Ovary (tissue), 9 donors: ENCODE measurements around the gene LTK. TPM values are rescaled to one million over a fixed set of nuclear protein-coding genes. Genes with fewer than 3 reads are reported as not detected.

Source experiments
- DNase-seq, 5 donors: peaks; one replicate each; pipeline ENCODE4 v3.0.0-alpha.2; 2019 to 2020
- H3K27ac ChIP-seq, 2 donors: fragments of 200-600 bp; one replicate each; pipeline versions ENCODE4 v1.5.1 to v1.8.0; 2019 to 2022
- H3K27me3 ChIP-seq: fragments of 200-600 bp; one replicate; pipeline ENCODE4 v1.8.0; 2022
- H3K36me3 ChIP-seq: fragments of 200-600 bp; sonication (generic); one replicate; pipeline ENCODE4 v1.5.1; 2019
- H3K4me1 ChIP-seq: one replicate; pipeline ENCODE4 v1.8.1; 2013; ENCODE audit warnings: mild to moderate bottlenecking, moderate library complexity; ENCODE audit not compliant: insufficient read depth
- H3K4me3 ChIP-seq: fragments of 200-600 bp; sonication (generic); one replicate; pipeline ENCODE4 v1.5.1; 2017
- H3K9me3 ChIP-seq, 2 donors: fragments of 200-600 bp in 1 of 2; sonication (generic) in 1 of 2; one replicate each; pipeline versions ENCODE4 v1.5.1 to v1.8.1; 2013 to 2019; ENCODE audit warnings: mild to moderate bottlenecking in 1 of 2, moderate library complexity in 1 of 2
- CTCF ChIP-seq, 3 donors: fragments of 450-650 bp in 2 of 3; fragments of 200-600 bp in 1 of 3; IDR thresholded peaks; one replicate each; pipeline versions ENCODE4 v1.5.1 to v1.8.0; 2016 to 2022; ENCODE audit warnings: antibody characterized with exemption in 3 of 3, mild to moderate bottlenecking in 1 of 3
- EP300 ChIP-seq: sonication (generic); formaldehyde crosslinking; IDR thresholded peaks from one replicate; pipeline ENCODE4 v1.6.1; 2017; ENCODE audit warnings: antibody characterized with exemption
- POLR2A ChIP-seq: fragments of 450-650 bp; IDR thresholded peaks from one replicate; pipeline ENCODE4 v1.6.1; 2017; ENCODE audit warnings: antibody characterized with exemption, mild to moderate bottlenecking, moderate library complexity
- WGBS, 3 donors: extraction: QIAGEN DNeasy Blood & Tissue Kit in 1 of 3; methylation state at CpG; one replicate each; pipeline versions ENCODE4 v1.1.5 to v1.1.7; 2013 to 2017; 5-methylcytosine and 5-hydroxymethylcytosine counted together
- intact Hi-C, 4 donors: fragments of 100-400 bp; cut with DNase I; formaldehyde crosslinking; loops; one replicate each; pipeline versions ENCODE4 v1.11.0 to v1.15.1; 2022 to 2023
- polyA plus RNA-seq, 2 donors: library from polyadenylated mRNA; stranded (reverse); fragments of 200-250 nt in 1 of 2; fragments of 350-450 nt in 1 of 2; fragmentation: Illumina TruSeq in 1 of 2; extraction: RNeasy Lipid Tissue Mini Kit (QIAGEN cat#74804) in 1 of 2; gene quantifications; one replicate each; pipeline ENCODE4 v1.2.3, GENCODE V29; 2013 to 2014
- total RNA-seq, 7 donors: library from RNA; depleted of rRNA in 2 of 7; stranded (reverse); fragments of >200 nt in 2 of 7; fragmentation: NEBNext Ultra II Directional in 3 of 7; extraction: Animal tissue kit (Norgen Biotek cat#: 25700) in 3 of 7; gene quantifications; one replicate each; pipeline versions ENCODE4 v1.1.0 to v1.2.4, GENCODE V29; 2016 to 2023
- donor health status: DM: no; HTN: no; CAD: no; lungs with moderate emphysema.
- donor health status: DM: no; HTN: no; CAD: no.
- donor health status: Bipolar disorder and iron deficiency.
- donor health status: DM: yes; HTN: yes; CAD: no.
- donor health status: DM: no; HTN: no; CAD: no.
- donor health status: DM: yes; HTN: yes; CAD: no.

The LTK gene
- total and polyA plus RNA-seq, 9 donors: 0.17 to 0.46 (median 0.30) TPM; not detected in 4

GRCh38 chr15:41466711-41467110, 46.9 kb downstream of the LTK start:
- no peaks in the 10 kb centered on the region for H3K27me3 ChIP-seq
- H3K4me3 ChIP-seq: no peak overlapping the region
- intact Hi-C loops: no loop called here
- 68 to 85% (median 84%) methylated on average over 3 of the region's 3 CpGs for WGBS, 3 donors
- DNase-seq: no peak
- no peaks in the 10 kb centered on the region for H3K4me1 ChIP-seq
- TF ChIP-seq POLR2A: no peak
- no peak for TF ChIP-seq EP300
- no peak for TF ChIP-seq CTCF (IDR thresholded peaks at IDR 0.05)
- no peaks in the 10 kb centered on the region for H3K9me3 ChIP-seq
- no peak overlapping the region for H3K27ac ChIP-seq
- H3K36me3 ChIP-seq: no peaks in the 10 kb centered on the region

GRCh38 chr15:41465822-41466421, 47.7 kb downstream of the LTK start:
- no peaks in the 10 kb centered on the region for H3K36me3 ChIP-seq
- WGBS, 3 donors: 78 to 81% (median 80%) methylated on average over 8 of the region's 8 CpGs
- no peaks in the 10 kb centered on the region for H3K4me1 ChIP-seq
- DNase-seq: no peak
- H3K4me3 ChIP-seq: no peak overlapping the region
- no peaks in the 10 kb centered on the region for H3K27me3 ChIP-seq
- no peak for TF ChIP-seq POLR2A
- TF ChIP-seq CTCF (IDR thresholded peaks at IDR 0.05): peak in 1 of 3 donors; percentile 37
- intact Hi-C loops: no loop called here
- no peaks in the 10 kb centered on the region for H3K9me3 ChIP-seq
- no peak overlapping the region for H3K27ac ChIP-seq

GRCh38 chr15:41464889-41465580, 48.6 kb downstream of the LTK start:
- 91 to 92% (median 91%) methylated on average over 9 of the region's 9 CpGs for WGBS, 3 donors
- intact Hi-C loops: no loop called here
- no peak for DNase-seq

GRCh38 chr15:41462084-41462795, 51.4 kb downstream of the LTK start:
- DNase-seq: no peak
- Histone ChIP-seq H3K27me3 (no peaks in the 10 kb centered on the region), H3K9me3 (no peaks in the 10 kb centered on the region), H3K27ac (no peak overlapping the region), H3K4me3 (no peak overlapping the region), H3K4me1 (no peaks in the 10 kb centered on the region), H3K36me3 (no peaks in the 10 kb centered on the region)
- 74 to 79% (median 75%) methylated on average over 4 of the region's 4 CpGs for WGBS, 3 donors
- intact Hi-C loops: no loop called here
- no peak for TF ChIP-seq EP300
- no peak for TF ChIP-seq POLR2A
- no peak for TF ChIP-seq CTCF (IDR thresholded peaks at IDR 0.05)

More at GRCh38 chr15:41464889-41465580, 48.6 kb downstream of the LTK start:
- no peaks in the 10 kb centered on the region for H3K27me3 ChIP-seq
- H3K4me1 ChIP-seq: no peaks in the 10 kb centered on the region
- H3K36me3 ChIP-seq: no peaks in the 10 kb centered on the region
- H3K4me3 ChIP-seq: no peak overlapping the region
- H3K27ac ChIP-seq: no peak overlapping the region
- no peak for TF ChIP-seq EP300
- TF ChIP-seq CTCF (IDR thresholded peaks at IDR 0.05): no peak
- TF ChIP-seq POLR2A: no peak
- H3K9me3 ChIP-seq: no peaks in the 10 kb centered on the region

Other genes starting within 250 kb of the LTK start
- 1 to 10 TPM in 3 of 7 donors, under 1 TPM in 4; 0.52 to 1.9 (median 0.94) TPM for gene OIP5, start 181.2 kb downstream of the LTK start, total RNA-seq
- gene OIP5, start 181.2 kb downstream of the LTK start, polyA plus RNA-seq: 1 to 10 TPM in 1 of 2 donors, under 1 TPM in 1; 0.75 to 1.5 TPM
- 10 to 100 TPM in 1 of 7 donors, 1 to 10 TPM in 6; 2.2 to 13.6 (median 5.8) TPM for gene NUSAP1, start 180.9 kb downstream of the LTK start, total RNA-seq
- 10 to 100 TPM in 1 of 2 donors, 1 to 10 TPM in 1; 5.7 to 14.8 TPM for gene NUSAP1, start 180.9 kb downstream of the LTK start, polyA plus RNA-seq
- gene NDUFAF1, start 111.3 kb downstream of the LTK start, total RNA-seq: 10 to 100 TPM; 11.2 to 16.3 (median 14.0) TPM
- gene NDUFAF1, start 111.3 kb downstream of the LTK start, polyA plus RNA-seq: 10 to 100 TPM; 16.2 to 38.1 TPM
- 10 to 100 TPM; 22.2 to 41.9 (median 35.6) TPM for gene RTF1, start 96.7 kb downstream of the LTK start, total RNA-seq
- 10 to 100 TPM; 26.1 to 57.1 TPM for gene RTF1, start 96.7 kb downstream of the LTK start, polyA plus RNA-seq
- gene ITPKA, start 20.0 kb downstream of the LTK start, total RNA-seq: under 1 TPM; 0.11 to 0.82 (median 0.51) TPM
- gene ITPKA, start 20.0 kb downstream of the LTK start, polyA plus RNA-seq: under 1 TPM; 0.15 to 0.33 TPM
- gene RPAP1, start 30.4 kb upstream of the LTK start, total RNA-seq: 10 to 100 TPM; 19.1 to 33.2 (median 22.5) TPM
- gene RPAP1, start 30.4 kb upstream of the LTK start, polyA plus RNA-seq: 10 to 100 TPM in 1 of 2 donors, 1 to 10 TPM in 1; 8.6 to 12.0 TPM
- 100 to 1,000 TPM in 5 of 7 donors, 10 to 100 TPM in 2; 43.1 to 265 (median 135) TPM for gene TYRO3, start 45.4 kb upstream of the LTK start, total RNA-seq
- gene TYRO3, start 45.4 kb upstream of the LTK start, polyA plus RNA-seq: 10 to 100 TPM; 37.7 to 78.7 TPM
- gene MGA, start 146.6 kb upstream of the LTK start, total RNA-seq: 10 to 100 TPM; 43.4 to 90.2 (median 61.6) TPM
- gene MGA, start 146.6 kb upstream of the LTK start, polyA plus RNA-seq: 10 to 100 TPM in 1 of 2 donors, 1 to 10 TPM in 1; 7.1 to 14.8 TPM